H9 (cell line): ENCODE measurements around the gene RANBP3. TPM values are rescaled to one million over a fixed set of nuclear protein-coding genes. Genes with fewer than 3 reads are reported as not detected.

Source experiments
- DNase-seq: peaks from one replicate; pipeline ENCODE4 v3.0.0-alpha.2; 2017
- H2AFZ ChIP-seq: one replicate; pipeline ENCODE4 v1.6.1; 2013; ENCODE audit warnings: mild to moderate bottlenecking, low read length, control low read depth, moderate library complexity
- H2AK5ac ChIP-seq: 2 replicates; pipeline ENCODE4 v1.6.1; 2013; ENCODE audit warnings: low read length, control low read depth, mixed read lengths; ENCODE audit not compliant: insufficient read length
- H2BK120ac ChIP-seq: one replicate; pipeline ENCODE4 v1.6.1; 2013; ENCODE audit warnings: low read depth, mild to moderate bottlenecking, low read length, control low read depth, inconsistent platforms; ENCODE audit not compliant: poor library complexity, severe bottlenecking
- H2BK12ac ChIP-seq: 2 replicates; pipeline ENCODE4 v1.6.1; 2013; ENCODE audit warnings: low read length, control low read depth, mixed read lengths, low read depth; ENCODE audit not compliant: insufficient read length
- H2BK15ac ChIP-seq: 2 replicates; pipeline ENCODE4 v1.6.1; 2013; ENCODE audit warnings: low read depth, low read length, control low read depth
- H2BK20ac ChIP-seq: one replicate; pipeline ENCODE4 v1.6.1; 2013; ENCODE audit warnings: low read depth, mild to moderate bottlenecking, low read length, control low read depth, inconsistent platforms; ENCODE audit not compliant: poor library complexity, severe bottlenecking
- H2BK5ac ChIP-seq: 2 replicates; pipeline ENCODE4 v1.6.1; 2013; ENCODE audit warnings: low read length, control low read depth, mixed read lengths; ENCODE audit not compliant: insufficient read length
- H3K14ac ChIP-seq: 2 replicates; pipeline ENCODE4 v1.6.1; 2013; ENCODE audit warnings: low read length, control low read depth; ENCODE audit not compliant: insufficient read depth
- H3K18ac ChIP-seq: 2 replicates; pipeline ENCODE4 v1.6.1; 2013; ENCODE audit warnings: low read depth, mild to moderate bottlenecking, mixed read lengths, low read length, control low read depth; ENCODE audit not compliant: insufficient read length
- H3K23ac ChIP-seq: 2 replicates; pipeline ENCODE4 v1.6.1; 2013; ENCODE audit warnings: low read length, control low read depth, mixed read lengths, low read depth; ENCODE audit not compliant: insufficient read length
- H3K23me2 ChIP-seq: 2 replicates; pipeline ENCODE4 v1.6.1; 2013; ENCODE audit warnings: low read depth, mild to moderate bottlenecking, mixed read lengths, low read length, control low read depth; ENCODE audit not compliant: insufficient read length, poor library complexity, severe bottlenecking
- H3K27ac ChIP-seq: 2 replicates; pipeline ENCODE4 v1.5.1; 2013; ENCODE audit warnings: low read length, control low read depth, mixed read lengths, low read depth; ENCODE audit not compliant: insufficient read length
- H3K27me3 ChIP-seq: 2 replicates; pipeline ENCODE4 v1.6.1; 2013; ENCODE audit warnings: low read length, control low read depth, inconsistent platforms; ENCODE audit not compliant: insufficient read depth
- H3K4ac ChIP-seq: 2 replicates; pipeline ENCODE4 v1.6.1; 2013; ENCODE audit warnings: low read depth, mild to moderate bottlenecking, control low read depth, inconsistent platforms, low read length, moderate library complexity
- H3K4me1 ChIP-seq: 2 replicates; pipeline ENCODE4 v1.6.1; 2013; ENCODE audit warnings: low read length, control low read depth, inconsistent platforms; ENCODE audit not compliant: insufficient read depth
- H3K4me2 ChIP-seq: 2 replicates; pipeline ENCODE4 v1.6.1; 2013; ENCODE audit warnings: low read length, control low read depth, mixed read lengths; ENCODE audit not compliant: insufficient read length, insufficient read depth
- H3K56ac ChIP-seq: 2 replicates; pipeline ENCODE4 v1.6.1; 2013; ENCODE audit warnings: low read depth, mild to moderate bottlenecking, mixed read lengths, low read length, control low read depth; ENCODE audit not compliant: insufficient read length
- H3K79me1 ChIP-seq: 2 replicates; pipeline ENCODE4 v1.6.1; 2013; ENCODE audit warnings: low read depth, mild to moderate bottlenecking, moderate library complexity, low read length, control low read depth, inconsistent platforms; ENCODE audit not compliant: insufficient read depth, poor library complexity, severe bottlenecking
- H3K79me2 ChIP-seq: 2 replicates; pipeline ENCODE4 v1.6.1; 2013; ENCODE audit warnings: low read length, control low read depth, inconsistent platforms; ENCODE audit not compliant: insufficient read depth
- H3K9ac ChIP-seq: 2 replicates; pipeline ENCODE4 v1.6.1; 2013; ENCODE audit warnings: low read length, control low read depth, mixed read lengths; ENCODE audit not compliant: insufficient read length; ENCODE audit errors: extremely low read depth
- H3K9me3 ChIP-seq: one replicate; pipeline ENCODE4 v1.6.1; 2013; ENCODE audit warnings: low read depth, low read length, inconsistent platforms; ENCODE audit not compliant: control insufficient read depth
- H3T11ph ChIP-seq: one replicate; pipeline ENCODE4 v1.6.1; 2013; ENCODE audit warnings: mild to moderate bottlenecking, low read length, control low read depth, inconsistent platforms
- H4K20me1 ChIP-seq: one replicate; pipeline ENCODE4 v1.6.1; 2013; ENCODE audit not compliant: control insufficient read depth, insufficient read length, insufficient read depth
- H4K5ac ChIP-seq: 2 replicates; pipeline ENCODE4 v1.6.1; 2013; ENCODE audit warnings: low read depth, mild to moderate bottlenecking, mixed read lengths, low read length, control low read depth; ENCODE audit not compliant: insufficient read length
- H4K8ac ChIP-seq: replicated peaks from 2 replicates; pipeline ENCODE4 v1.6.1; 2013; ENCODE audit warnings: low read length, control low read depth, mixed read lengths, low read depth; ENCODE audit not compliant: insufficient read length
- H4K91ac ChIP-seq: 2 replicates; pipeline ENCODE4 v1.6.1; 2013; ENCODE audit warnings: low read depth, mild to moderate bottlenecking, moderate library complexity, mixed read lengths, low read length, control low read depth; ENCODE audit not compliant: insufficient read length
- H3K27ac Mint-ChIP-seq, 3 experiments: 2 replicates in 2 of 3; 3 replicates in 1 of 3; pipeline ENCODE4 v1.8.0; 2020 to 2021; ENCODE audit warnings: mixed read lengths in 3 of 3, mild to moderate bottlenecking in 1 of 3, moderate library complexity in 1 of 3
- H3K27me3 Mint-ChIP-seq: 2 replicates; pipeline ENCODE4 v1.8.0; 2021; ENCODE audit warnings: low read depth, mild to moderate bottlenecking, moderate library complexity, mixed read lengths
- H3K36me3 Mint-ChIP-seq, 3 experiments: 2 replicates in 2 of 3; 3 replicates in 1 of 3; pipeline ENCODE4 v1.8.0; 2020 to 2021; ENCODE audit warnings: low read depth in 3 of 3, mixed read lengths in 3 of 3; ENCODE audit not compliant: insufficient read depth in 1 of 3
- H3K4me1 Mint-ChIP-seq, 2 experiments: 2 replicates each; pipeline ENCODE4 v1.8.0; 2020; ENCODE audit warnings: mixed read lengths in 2 of 2
- H3K4me3 Mint-ChIP-seq, 2 experiments: 2 replicates in 1 of 2; 3 replicates in 1 of 2; pipeline ENCODE4 v1.8.0; 2020 to 2021; ENCODE audit warnings: mild to moderate bottlenecking in 2 of 2, mixed read lengths in 2 of 2, moderate library complexity in 1 of 2
- H3K9me3 Mint-ChIP-seq, 2 experiments: 2 replicates in 1 of 2; 3 replicates in 1 of 2; pipeline ENCODE4 v1.8.0; 2020; ENCODE audit warnings: mild to moderate bottlenecking in 2 of 2, mixed read lengths in 2 of 2, moderate library complexity in 1 of 2
- WGBS: extraction: QIAGEN DNeasy Blood & Tissue Kit; methylation state at CpG from one replicate; pipeline ENCODE4 v1.1.7; 2013; ENCODE audit warnings: missing lambda C conversion rate, low lambda C conversion rate, mixed read lengths; ENCODE audit not compliant: insufficient read length; ENCODE audit errors: extremely low coverage; 5-methylcytosine and 5-hydroxymethylcytosine counted together
- total RNA-seq: library from RNA; stranded (reverse); gene quantifications from 2 replicates; pipeline ENCODE4 v1.2.1, GENCODE V29; 2021
- TF ChIP-seq, protein P1 (sequence below): fragments of 200-600 bp; sonication (generic); conservative IDR thresholded peaks from 3 replicates; pipeline ENCODE4 v1.8.0; 2021; ENCODE audit warnings: antibody characterized with exemption, mild to moderate bottlenecking

Gene RANBP3
- total RNA-seq, 1 experiment from 2014 or later: 86.5 TPM

DNA sequence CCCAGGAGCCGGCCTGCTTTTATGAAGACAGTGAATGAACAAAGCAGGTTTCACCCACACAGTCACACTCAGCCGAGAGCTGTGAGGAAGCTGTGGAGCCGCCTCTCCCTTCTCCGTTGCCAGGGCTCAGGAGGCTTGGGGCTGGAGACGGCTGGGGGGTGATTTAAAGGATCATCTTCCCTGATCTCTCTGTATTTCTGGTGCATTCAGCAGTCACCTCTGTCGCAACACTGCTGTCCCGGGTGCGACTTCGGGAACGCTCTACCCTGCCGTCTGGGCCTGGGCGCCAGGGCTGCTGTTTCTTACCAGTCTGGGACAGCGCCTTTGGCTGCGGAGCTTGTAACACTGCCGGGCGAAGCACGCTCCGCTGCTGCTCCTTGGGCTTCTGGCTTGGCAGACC, 45.8 kb downstream of the RANBP3 start:
- no peaks in the 10 kb centered on the region for H4K20me1 ChIP-seq

More for the DNA sequence above, 45.8 kb downstream of the RANBP3 start:
- H3K4ac ChIP-seq: no peak overlapping the region
- no peak overlapping the region for H2AK5ac ChIP-seq
- no peak overlapping the region for H3T11ph ChIP-seq
- no peak overlapping the region for H4K8ac ChIP-seq
- H3K14ac ChIP-seq: no peak overlapping the region; the same call in 1 of the 2 replicates
- H3K4me2 ChIP-seq: no peak overlapping the region
- no peak overlapping the region for H2BK12ac ChIP-seq
- no peak overlapping the region for H4K5ac ChIP-seq
- Mint-ChIP-seq H3K4me3 (no peak overlapping the region), H3K27me3 (no peaks in the 10 kb centered on the region; the same call in 1 of the 2 replicates), H3K36me3 (peaks cover 18 to 77% (median 67%) of the 10 kb centered on the region in 3 experiments), H3K4me1 (peaks cover 0 to 5% of the 10 kb centered on the region in 2 experiments; a peak in 1 of 4 replicates), H3K9me3 (no peaks in the 10 kb centered on the region), H3K27ac (no peak overlapping the region; a peak in 1 of 7 replicates)
- no peak overlapping the region for H2AFZ ChIP-seq
- TF ChIP-seq, protein P1, sequence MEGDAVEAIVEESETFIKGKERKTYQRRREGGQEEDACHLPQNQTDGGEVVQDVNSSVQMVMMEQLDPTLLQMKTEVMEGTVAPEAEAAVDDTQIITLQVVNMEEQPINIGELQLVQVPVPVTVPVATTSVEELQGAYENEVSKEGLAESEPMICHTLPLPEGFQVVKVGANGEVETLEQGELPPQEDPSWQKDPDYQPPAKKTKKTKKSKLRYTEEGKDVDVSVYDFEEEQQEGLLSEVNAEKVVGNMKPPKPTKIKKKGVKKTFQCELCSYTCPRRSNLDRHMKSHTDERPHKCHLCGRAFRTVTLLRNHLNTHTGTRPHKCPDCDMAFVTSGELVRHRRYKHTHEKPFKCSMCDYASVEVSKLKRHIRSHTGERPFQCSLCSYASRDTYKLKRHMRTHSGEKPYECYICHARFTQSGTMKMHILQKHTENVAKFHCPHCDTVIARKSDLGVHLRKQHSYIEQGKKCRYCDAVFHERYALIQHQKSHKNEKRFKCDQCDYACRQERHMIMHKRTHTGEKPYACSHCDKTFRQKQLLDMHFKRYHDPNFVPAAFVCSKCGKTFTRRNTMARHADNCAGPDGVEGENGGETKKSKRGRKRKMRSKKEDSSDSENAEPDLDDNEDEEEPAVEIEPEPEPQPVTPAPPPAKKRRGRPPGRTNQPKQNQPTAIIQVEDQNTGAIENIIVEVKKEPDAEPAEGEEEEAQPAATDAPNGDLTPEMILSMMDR: no peak
- no peak overlapping the region for H2BK15ac ChIP-seq
- no CpG with 5 or more reads among the region's 18 CpGs for WGBS
- H3K79me2 ChIP-seq: no peaks in the 10 kb centered on the region
- no peaks in the 10 kb centered on the region for H3K9me3 ChIP-seq
- H2BK120ac ChIP-seq: no peak overlapping the region
- H3K9ac ChIP-seq: no peak overlapping the region
- no peak overlapping the region for H2BK5ac ChIP-seq
- H3K4me1 ChIP-seq: no peaks in the 10 kb centered on the region
- no peak overlapping the region for H2BK20ac ChIP-seq
- H3K56ac ChIP-seq: no peak overlapping the region
- H3K27ac ChIP-seq: no peak overlapping the region
- no peaks in the 10 kb centered on the region for H3K23me2 ChIP-seq
- no peak overlapping the region for H3K23ac ChIP-seq
- H3K27me3 ChIP-seq: no peaks in the 10 kb centered on the region
- H3K79me1 ChIP-seq: no peaks in the 10 kb centered on the region
- no peak for DNase-seq
- no peak overlapping the region for H3K18ac ChIP-seq
- no peak overlapping the region for H4K91ac ChIP-seq
